Stimulated activated CD8-positive, alpha-beta memory T cell treated with anti-CD3 and anti-CD28 coated beads, Interleukin-2, amount 100 ng/mL, for 48 hours (primary cell): ENCODE results near the gene MACF1.

ENCODE experiments used
- DNase-seq, 2 donors: peaks; one replicate each; pipeline ENCODE4 v3.0.0-alpha.2; 2020; ENCODE audit warnings: low read depth in 2 of 2

Gene MACF1

DNA sequence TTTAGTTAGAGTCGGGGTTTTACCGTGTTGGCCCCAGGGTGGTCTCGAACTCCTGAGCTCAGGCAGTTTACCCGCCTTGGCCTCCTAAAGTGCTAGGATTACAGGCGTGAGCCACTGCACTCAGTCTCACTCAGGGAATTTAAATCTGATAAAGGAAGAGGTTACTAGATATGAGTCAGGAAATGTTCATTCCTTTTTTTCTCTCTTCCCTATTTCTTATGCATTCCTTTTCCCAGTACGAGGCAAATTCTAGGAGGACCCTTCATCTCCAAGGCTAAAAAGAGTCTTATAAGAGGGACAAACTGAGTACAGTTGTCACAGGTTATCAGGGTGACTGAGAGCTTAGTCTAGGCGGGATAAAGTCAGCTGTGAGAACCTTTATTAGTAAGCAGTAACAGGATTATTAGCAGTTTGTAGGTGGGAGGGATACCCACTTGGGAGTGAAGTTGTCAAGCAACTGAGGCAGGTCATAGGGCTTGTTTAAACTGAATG, 9.1 kb downstream of the MACF1 start:
- DNase-seq, result no peak

DNA sequence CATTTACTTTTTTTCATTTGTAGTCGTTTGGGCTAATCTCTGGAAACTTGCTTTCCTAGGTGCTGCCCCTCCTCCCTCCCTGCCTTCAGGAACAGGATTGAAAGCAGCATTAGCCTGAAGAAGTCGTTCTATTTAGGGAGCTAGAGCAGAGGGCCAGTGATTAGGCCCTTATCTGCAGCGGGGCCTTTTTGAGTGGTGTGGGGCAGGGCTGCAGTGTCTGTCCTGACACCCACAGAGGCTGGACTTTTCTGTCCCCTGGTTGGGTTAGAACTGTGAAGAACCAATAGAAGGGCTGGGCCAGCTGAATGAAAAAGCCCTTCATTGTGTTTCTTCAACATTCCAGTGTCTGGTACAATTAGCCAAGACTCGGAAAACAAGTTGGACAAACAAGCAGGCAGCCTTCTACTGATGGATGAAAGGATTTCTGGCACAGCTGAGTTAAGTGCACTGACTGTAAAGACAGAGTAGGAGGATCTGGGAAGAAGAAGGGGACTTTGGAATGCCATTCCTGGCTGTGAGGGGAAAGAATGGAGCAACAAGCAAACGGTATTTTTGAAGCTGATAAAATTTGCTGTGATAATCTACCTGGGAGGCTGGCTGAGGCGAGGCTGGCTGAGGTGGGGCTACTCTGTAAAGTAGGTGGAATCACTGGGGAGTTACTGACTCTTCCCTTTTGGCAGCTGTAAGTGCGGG, 9.7 kb downstream of the MACF1 start:
- no peak for DNase-seq

DNA sequence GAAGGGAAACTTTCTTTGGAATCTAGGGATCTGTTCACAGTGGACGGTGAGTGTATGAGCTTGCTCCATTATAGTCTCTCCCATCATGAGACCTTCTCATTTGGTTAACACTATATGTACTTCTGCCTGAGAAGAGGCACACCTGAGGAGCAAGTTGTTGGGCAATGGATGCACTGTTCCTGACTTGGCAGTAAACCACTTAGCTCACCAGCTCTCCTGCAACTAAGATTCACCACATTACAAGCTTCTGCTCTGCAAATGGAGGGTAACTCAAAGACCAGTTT, 10.2 kb downstream of the MACF1 start:
- DNase-seq, result no peak

DNA sequence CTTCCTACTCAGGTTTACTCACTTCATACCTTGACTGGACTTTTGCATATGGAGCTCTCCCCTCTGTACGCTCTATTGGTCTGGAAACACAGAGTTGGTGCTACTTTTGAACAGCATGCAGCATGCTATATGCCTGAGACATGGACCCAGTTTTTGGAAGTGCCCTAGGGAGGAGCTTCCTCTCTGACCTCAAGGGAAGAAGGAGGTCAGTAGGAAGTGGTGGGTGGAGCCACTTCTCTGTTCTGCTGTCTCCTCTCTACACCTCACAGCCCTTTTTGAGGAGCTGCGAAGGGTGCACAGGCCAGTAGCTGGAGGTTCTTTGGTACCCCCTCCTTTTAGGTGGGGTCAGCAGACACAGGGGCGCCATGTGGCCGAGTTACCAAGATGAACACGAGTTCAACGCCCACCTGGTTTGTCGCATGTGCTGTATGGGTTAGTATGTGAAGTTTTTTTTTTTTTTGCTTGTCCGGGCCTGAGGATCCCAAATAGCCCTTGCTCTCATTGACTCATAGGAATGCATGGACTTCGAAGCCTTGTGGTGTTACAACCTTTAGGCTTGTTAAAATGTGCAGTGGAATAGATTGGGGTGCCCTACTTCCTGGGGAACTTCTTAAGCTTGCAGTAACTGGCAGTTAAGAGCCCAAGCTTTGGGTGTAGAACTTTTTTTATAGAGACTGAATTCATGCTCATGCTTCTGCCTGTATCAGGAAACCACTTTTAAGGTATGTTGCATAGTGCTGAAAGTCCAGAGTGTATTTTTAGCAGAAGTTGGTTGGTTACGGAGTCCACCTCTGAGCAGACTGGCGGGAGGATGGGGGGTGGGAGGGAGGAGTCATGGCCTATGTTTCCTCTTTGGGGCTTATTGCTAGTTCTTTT, 10.7 kb downstream of the MACF1 start:
- peak in 1 of 2 donors; percentile 28 for DNase-seq

DNA sequence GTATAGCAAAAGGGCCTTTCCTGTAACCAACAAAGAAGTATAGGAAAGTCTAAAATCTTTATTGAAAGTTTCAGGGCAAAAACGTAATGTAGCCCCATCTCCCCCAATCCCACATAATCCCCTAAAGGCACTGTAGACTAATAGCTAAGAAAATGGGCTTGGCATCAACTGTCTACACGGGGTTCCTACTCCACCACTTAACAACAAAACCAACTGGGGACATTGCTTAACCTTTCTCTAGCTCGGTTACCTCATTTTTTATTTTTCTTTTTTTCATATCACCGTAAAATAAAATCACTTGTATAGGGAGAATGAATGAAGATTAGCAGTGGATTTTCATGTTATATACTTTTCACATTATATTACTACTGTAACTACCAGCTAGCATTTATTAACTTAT, 12.3 kb downstream of the MACF1 start:
- no peak for DNase-seq

DNA sequence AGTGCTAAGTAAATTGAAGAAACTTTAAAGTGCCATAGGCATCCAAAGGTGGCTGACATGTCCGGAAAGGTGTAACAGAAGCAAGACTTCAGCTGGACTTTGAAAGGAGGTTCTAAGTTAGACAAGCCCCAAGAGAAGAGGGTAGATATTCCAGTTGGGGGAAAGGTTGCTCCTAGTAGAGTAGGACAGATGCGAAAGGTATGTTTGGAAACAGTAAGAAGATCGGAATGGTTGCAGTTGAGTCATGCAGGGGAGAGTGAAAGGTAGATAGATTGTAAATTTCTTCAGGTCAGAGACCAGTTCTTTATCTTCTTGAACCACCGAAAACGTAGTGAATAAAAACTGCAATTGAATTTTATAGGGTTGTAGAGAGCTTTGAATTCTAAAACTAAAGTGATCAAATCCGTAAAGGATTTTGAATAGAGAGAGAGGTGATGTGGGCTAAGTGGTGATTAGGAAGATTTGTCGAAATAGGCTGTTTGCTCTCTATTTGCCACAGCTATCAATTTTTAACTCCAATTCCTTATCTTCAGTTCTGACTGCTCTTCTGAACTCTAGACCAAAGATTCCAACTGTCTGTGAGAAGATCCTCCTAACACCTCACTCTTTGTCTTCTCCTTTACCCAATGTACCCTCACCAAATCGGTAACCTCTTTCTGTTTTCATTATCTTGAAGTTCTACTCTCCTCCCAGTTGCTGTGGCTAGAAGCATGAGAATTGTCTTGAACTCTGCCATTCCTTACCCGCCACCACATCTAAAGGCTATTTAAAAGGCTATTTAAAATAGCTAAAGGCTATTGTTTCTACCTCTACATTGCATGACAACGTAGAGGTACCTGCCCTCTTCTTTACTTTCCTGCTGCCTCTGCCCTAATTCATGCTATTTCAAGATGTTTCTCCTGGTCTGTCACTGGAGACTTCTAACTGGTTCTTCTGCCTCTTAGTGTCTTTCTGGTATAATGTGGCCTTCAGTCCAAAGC, 16.7 kb downstream of the MACF1 start:
- DNase-seq, result no peak

DNA sequence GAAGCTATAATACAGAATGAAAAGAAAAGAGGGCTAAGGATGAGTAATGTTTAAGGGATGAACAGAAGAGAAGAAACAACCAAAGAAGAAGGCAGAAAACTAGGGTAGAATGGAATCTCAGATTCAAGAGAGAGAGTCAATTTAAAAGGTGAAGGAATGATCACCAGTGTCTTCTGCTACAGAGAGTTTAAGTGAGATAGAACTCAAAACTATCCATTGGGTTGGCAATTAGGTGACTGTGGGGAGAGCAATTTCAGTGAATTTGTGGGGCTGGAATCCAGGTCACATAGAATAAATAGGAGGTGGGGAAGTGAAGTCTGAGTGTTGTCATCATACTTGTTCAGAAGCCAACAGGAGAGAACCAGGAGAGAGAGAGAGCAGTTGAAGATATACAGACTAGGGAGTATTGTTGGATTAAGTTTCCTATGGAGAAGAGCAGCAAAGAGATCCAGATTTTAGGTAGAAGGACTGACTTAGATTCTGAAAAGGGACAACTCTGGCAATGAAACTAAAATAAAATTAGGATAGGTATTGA, 19.9 kb downstream of the MACF1 start:
- DNase-seq, result no peak

DNA sequence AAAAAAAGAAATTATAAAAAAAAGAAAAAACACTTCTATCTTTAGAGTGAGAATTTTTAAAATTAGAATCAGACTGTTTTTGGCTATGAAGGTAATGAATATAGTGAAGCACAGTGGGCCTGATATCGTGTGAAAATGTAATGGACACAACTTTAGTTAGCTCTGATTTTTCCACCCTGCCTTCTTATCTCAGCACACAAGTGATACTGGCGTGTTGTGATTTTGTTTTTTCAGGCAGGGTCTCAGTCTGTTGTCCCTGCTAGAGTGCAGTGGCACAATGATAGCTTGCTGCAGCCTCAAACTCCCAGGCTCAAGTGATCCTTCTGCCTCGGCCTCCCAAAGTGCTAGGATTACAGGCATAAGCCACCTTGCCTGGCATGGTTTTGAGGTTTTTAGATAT, 22.3 kb downstream of the MACF1 start:
- DNase-seq, result no peak

DNA sequence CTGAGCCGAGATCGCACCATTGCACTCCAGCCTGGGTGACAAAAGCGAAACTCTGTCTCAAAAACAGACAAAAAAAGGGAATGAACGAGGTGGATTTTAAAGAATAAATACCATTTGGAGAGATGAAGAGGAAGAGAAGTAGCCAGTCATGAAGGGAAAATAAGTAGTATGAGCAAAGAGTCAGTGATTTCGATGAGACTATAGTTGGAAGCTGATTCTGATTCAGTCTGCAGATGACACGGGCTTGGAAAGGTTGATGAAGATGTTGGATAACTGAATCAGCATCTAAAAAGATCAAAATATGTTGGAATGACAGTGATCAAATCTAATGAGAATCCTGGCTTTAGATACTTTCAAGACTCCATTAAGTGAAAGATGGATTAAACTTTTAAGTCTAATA, 23.8 kb downstream of the MACF1 start:
- DNase-seq, result no peak

DNA sequence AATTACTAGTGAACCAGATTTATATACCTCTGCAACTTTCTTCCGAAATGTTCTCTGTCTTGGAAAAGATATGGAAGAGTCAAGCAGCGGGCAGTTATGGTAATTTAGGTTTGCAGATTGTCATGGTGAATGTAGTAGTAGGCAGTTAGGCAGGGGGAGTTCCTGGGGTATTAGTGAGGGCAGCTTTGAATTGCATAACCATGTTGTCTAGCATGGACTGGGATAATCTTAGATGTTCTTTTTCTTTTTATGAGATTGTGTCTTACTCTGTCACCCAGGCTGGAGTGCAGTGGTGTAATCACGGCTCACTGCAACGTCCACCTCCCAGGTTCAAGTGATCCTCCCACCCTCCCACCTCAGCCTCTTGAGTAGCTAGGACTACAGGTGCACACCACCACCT, 25.0 kb downstream of the MACF1 start:
- DNase-seq, result no peak

DNA sequence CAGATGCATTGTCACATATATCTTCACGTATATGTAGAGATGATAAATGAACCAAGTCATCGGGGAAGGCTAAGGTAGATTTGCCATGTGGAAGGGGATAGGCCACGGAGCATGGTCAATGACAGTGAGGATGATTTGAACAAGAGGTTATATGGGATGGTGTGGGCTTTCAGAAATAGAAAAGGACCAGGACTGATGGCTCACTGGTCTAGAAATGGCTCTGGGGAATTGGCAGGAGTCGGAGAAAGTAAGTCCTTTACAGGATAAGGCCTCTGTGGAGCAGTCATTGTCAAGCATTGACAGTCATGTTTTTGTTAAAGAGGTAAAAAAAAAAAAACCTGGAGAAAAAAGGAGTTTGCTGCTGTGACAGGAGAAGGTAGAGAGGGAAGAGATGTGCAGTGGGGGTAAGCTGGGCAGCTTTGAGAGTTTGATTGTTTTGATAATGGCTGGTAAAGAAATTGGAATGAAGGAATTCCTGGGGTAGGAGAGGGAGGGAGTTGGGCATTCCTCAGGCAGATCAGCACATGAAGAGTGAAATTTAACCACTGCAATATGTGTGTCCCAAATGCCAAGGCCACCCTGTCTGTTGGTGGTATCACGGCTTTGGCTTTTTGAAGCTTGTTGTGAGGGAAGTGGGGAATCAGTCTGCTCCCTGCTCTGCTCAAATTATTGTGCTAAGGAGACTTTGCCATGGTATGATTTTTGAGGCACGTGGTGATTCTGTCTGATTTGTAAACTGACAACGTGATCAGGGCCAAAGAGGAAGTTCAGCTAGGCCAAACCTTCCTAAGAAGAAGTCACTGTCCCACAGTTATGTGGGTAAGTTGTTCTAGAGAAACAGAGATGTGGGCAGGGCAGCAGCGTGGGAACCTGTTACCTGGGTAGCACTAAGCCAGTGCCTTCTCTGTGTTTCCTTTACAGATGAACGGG, 26.0 kb downstream of the MACF1 start:
- no peak for DNase-seq

DNA sequence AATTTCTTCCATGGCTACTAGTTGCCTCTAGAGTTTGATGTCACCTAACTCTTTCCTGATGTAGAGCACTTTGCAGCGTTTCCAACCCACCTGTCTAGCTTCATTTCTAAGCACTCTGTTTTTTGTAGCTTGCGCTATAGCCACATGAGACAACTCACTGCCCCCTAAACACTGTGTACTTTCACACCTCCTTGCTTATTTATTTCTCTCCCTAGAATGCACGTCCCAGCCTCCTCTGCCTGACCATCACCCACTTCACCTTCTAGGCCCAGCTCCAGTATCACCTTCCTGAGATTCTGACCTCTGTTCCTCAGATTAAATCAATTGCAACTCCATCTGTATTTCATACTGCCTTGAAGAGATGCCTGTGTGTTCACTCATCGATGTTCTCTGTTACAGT, 32.5 kb downstream of the MACF1 start:
- no peak for DNase-seq

DNA sequence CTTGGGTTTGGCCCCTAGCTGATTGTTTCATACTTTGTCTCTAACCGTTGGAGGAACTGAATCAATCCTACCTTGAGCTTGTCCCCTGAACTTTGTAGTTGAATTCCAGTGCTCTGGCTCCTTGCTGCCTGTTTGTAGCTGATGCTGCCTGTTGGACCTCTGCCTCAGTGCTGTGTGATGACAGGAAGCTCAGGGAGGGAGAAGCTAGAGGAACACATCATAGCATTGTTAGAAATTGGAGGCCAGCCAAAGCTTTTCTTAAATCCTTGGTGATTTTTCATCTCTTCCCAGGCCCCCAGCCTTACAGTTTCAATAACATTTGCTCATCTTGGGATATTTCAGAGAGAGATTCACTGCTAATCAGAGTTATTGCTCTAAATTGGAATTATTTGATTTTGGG, 34.0 kb downstream of the MACF1 start:
- no peak for DNase-seq

DNA sequence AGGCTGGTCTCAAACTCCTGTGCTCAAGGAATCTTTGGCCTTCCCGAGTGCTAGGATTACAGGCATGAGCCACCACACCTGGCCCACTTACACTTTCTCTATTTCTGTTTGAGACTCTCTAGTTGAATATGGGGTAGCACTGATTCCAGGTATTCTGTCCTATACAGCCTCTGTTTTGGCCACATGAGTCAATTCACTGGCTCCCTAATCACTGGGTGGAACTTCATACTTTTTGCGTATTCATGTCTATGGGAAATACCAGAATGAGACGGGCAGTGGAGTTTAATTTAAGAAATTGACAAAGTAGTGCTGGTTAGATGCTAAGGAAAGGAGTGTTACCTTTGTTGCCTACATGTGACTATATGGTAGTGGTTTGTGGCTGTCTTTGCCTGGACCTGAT, 35.5 kb downstream of the MACF1 start:
- DNase-seq, result no peak

DNA sequence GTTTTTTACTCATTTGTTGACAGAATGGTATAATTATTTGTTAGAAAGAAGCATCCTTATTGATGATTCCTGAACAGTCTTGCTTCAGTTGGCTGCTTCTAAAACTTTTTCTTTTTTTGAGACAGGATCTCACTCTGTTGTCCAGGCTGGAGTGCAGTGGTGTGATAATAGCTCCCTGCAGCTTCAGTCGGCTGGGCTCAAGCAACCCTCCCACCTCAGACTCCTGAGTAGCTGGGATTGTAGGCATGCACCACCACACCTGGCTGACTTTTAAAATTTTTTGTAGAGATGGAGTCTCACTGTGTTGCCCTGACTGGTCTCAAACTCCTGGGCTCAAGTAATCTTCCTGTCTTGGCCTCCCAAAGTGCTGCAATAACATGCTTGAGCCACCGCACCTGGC, 38.8 kb downstream of the MACF1 start:
- no peak for DNase-seq

DNA sequence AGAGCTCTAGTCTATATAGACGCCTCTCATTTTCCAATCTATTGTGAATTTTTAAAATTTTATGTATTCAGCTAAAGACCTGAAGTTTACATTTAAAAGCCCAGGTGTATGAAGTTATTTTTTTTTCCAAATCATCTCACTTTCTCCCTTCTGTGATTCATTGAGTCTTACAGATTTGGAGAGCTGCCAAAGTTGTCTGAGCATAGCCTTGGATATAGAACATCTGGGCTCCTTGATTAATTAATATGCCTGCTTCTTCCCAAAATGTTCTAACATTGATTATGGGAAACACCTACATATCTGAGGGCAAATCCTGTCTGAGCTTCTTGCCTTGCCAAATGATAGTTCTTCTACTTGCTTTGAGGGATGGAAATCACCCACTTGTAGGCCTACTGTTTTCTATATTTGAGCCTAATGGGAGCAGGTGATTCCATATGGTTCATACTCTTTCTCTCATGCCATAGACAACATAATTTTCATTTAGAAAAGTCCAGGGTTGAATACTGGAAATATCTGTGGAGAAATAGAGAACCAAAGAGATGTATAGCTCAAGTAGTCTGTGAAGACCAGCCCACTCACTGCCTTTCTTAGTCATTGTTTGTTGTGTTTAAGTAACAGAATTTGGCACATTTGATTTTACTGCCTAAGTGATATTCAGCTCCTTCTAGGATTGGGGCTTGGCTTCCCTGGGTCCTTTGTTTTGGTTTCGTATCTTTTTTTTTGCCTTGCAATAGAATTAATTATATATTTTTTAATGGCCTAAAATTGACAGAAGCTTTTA, 46.2 kb downstream of the MACF1 start:
- DNase-seq, result no peak

DNA sequence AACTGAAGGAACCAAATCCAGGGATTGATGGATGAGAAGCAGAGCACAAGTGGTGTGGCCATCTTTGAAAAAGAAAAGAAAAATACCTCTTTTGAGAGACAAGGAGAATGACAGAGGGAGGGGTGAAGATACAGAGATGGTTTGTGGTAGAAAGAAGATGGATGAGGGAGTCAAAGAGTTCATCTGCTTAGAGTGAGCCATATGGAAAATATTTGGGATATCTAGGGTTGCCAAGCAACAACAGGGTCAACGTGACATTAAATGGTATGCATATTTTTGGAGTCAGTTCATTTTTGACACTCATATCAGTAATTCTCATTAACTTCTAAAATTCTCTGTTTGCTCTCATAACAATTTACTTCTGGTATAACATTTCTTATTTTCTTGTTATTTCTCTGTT, 50.7 kb downstream of the MACF1 start:
- DNase-seq, result no peak

DNA sequence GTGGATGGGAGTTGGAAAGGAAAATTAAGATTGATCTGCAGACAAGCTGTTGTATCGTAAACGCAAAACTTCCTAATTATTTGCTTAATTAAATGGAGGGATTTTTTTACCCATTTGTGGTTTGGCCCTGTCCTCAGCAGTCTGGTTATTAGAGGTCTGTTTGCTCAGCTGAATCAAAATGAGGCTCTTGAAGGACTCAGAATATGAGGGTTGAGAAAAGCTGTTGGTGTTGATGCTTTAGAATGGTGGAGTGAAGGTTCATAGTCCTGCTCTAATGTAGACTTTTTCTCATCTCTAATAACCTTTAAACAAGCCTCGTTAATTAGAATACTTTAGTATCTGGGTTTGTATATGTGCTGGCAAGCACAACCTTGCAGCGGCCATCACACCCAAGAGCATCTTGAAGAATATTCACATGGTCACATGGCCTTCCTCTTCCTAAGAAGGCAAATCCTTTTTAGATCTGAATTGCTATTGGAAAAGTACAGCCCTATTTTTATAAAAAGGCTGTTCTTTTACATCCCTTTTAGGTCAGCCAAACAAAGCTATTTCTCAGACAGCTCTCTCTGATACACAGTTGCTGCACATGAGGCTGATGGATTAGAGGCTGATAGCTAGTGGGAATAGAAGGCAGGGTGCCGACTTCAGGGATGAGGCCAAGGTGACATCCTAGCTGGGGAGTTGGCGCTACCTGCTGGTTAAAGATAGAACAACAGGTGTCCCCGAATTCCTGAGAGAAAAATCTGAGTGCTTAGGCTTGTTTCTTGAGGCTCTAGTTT, 53.8 kb downstream of the MACF1 start:
- DNase-seq, result peak in 1 of 2 donors; percentile 52

DNA sequence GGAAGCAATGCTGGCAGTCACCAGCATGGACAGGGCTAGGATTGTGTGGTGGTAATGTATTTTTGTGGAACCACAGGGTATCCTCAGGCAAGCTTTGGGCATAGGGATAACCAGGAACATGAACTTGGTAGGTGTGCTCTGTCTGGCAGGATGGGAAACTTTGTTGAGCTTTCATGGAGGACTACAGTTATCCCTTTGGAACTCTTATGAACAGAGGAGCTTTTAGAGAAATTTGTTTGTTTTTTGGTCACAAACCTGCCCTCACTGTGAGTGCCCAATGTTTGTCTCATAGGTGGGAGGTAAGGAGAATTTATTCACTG, 54.4 kb downstream of the MACF1 start:
- no peak for DNase-seq
